T1000 (cell line): ENCODE measurements around the gene B4GALT1.
A peak's percentile ranks its signal among the peaks of the same experiment; 100 is the strongest.
"Not testable (repeated sequence)": the region's sequence is repeated elsewhere in the genome, so short reads cannot be mapped to it uniquely, and the experiment has no call there.

ENCODE experiments used
- DNase-seq: peaks from one replicate; lab custom pipeline; 2025; ENCODE audit warnings: mixed read lengths; lab: John Stamatoyannopoulos, UW

B4GALT1 gene

GRCh38 chr9:33161589-33162132 lies 5.5 kb downstream of the B4GALT1 start:
- no peak for DNase-seq

DNA sequence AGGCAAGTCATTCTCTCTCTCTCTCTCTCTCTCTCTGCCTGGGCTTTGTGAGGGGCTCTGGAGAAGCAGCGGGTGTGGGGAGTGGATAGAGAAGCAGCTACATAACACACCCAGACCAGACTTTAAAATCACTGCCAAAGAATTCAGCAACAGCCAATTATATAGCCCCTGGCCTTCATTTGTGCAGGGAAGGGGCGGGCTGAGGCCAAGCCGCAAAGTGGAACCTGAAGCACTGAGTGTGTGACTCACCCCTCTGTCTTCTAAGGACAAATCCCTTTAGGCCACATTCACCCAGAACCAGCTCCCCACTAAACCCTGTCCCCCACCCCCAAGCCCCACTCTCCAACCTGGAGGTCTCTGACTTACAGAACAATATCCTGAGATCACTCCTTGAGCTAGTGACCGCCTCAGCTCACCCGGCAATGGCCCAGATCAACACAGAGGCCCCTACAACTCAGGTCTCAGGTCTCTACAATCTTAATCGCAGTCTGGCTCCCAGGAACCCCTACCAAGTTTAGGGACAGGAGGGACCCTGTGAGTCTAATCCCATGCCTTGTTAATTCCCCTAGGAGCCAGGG lies 6.0 kb downstream of the B4GALT1 start:
- peak; percentile 76 for DNase-seq

DNA sequence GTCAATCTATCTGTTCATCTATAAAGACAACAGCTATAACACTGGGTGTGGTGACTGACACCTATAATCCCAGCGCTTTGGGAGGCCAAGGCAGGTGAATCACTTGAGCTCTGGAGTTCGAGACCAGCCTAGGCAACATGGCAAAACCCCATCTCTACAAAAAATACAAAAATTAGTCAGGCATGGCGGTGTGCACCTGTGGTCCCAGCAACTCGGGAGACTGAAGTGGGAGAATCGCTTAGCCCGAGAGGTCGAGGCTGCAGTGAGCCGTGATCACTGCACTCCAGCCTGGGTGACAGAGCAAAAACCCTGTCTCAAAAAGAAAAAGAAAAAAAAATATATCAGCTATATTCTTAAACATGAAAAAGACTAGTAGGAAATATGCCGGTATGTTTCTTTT lies 6.7 kb downstream of the B4GALT1 start:
- DNase-seq = not testable (repeated sequence)

- peak; percentile 20 for DNase-seq
These were observed 7.4 kb downstream of the B4GALT1 start for GRCh38 chr9:33159777-33160127.

- no peak for DNase-seq
These were observed 8.0 kb downstream of the B4GALT1 start for GRCh38 chr9:33158843-33159776.

DNA sequence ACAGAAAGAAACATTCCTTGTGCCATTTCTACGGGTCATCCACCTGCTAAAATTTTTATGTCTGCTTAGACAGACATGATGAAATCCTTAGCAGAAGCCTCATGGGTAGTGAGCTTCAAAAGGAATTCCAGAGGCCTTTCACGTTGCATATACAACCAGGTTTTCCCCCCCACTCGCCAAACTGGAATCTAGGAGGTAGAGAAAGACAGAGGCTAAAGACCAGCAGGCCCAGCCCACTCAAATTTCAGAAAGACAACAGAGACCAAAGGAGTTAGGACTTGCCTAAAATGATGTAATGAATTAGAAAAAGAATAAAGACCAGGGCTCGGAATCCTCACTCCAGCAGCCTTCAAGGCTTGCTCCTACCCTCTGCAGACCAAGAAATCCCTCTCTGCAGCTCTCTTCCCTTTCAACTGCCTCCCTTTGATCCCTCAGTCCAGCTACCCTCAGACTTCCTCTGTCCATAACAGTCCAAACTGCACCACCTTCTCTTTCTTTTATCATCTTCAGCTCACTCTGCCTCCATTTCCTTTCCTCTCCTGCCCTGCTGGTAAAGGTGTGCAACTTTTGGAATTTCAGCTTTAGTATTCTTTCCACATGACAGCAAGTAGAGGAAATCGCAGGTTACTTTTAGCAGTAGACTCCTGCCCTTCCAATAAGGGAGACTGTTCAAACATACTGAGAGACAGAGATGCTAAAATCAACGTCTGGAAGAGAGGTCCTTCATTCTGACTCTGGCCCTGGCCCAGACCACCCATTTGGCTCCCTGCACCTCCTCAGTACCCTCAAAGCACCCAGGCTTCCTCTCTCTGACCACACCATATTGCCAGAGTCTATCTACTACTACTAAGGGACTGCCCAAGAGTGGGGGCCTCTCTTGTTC lies 8.9 kb downstream of the B4GALT1 start:
- no peak for DNase-seq

DNA sequence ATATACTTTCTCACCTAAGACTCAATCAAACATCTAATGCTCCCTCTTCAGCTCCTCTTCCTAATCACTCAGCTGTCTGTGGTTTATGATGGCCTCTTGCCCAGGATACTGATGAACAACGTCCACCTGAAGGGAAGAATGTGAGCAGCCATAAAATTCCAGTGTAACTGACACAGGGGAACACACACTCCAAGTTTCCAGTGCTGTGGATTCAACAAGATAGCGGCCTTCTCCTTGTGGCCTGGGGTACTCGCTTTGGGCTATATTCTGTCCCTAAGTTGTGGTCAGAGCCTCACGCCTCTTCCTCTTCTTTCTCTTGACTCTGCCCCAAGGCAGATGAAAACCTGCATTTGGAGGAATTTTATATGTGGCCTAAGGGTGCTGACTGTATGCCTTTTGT lies 11.7 kb downstream of the B4GALT1 start:
- DNase-seq = no peak

DNA sequence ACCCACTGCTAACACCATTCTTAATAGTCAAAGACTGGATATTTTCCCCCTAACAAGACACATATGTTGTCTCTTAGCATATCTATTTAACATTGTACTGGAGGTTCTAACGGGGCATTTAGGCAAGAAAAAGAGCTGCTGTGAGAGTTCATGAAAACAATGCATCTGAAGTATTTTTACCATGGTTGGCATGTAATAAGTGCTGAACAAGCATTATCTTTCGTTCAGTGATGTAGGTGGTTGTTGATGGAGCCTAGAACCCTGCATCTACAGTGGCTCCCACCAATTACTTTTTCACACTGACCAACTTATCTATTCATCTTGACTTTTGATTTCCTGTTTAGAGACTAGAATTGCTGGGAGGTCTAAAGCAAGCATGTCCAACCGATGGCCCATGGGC lies 12.8 kb downstream of the B4GALT1 start:
- DNase-seq = no peak

DNA sequence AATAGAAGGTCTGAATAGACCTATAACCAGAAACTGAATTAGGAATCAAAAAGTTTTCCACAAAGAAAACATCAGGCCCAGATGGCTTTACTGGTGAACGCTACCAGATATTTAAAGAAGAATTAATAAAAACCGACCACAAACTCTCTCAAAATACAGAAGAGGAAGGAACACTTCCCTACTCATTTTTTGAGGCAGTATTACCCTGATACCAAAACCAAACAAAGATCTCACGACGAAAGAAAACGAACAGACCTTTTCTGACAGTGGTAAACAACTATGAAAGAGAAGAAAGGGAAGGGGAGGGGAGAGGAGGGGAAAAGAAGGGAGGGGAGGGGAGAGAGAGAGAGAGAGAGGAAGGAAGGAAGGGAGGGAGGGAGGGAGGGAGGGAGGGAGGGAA lies 13.5 kb downstream of the B4GALT1 start:
- no peak for DNase-seq

DNA sequence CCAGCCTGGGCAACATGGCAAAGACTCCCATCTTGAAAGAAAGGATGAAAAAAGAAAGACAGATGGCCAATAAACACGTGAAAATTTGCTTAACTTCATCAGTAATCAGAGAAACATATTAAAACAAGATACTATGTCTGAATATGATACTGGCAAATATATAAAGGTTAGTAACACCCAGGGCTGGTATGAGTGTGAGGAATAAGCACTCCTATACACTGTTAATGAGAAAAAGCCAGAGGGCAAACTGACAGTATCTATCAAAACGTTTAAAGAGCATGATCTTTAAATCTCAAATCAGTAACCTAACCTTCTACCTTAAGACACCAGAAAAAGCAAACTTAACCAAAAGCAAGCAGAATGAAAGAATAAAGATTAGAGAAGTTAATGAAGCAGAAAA lies 14.1 kb downstream of the B4GALT1 start:
- DNase-seq = no peak

DNA sequence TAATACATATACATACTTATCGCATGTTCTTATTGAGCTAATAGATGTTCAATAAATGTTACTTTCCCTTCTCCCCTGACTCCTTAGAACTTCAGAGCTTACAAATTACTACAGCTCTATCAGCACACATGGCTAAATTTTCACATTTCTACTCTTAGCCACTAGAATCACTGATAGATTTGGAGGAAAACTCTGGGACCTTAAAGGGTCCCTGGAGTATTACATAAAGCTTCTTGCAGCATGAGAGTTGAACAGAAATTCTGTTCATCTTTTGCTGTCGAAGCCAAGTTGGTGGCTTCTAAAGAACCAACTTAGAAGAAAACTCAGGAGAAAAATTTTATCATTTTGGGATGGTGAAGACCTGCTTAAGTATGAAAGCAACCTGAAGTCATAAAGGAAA lies 15.5 kb downstream of the B4GALT1 start:
- no peak for DNase-seq

GRCh38 chr9:33151007-33151557 lies 16.1 kb downstream of the B4GALT1 start:
- peak; percentile 54 for DNase-seq

- DNase-seq = no peak
These were observed 18.6 kb downstream of the B4GALT1 start for GRCh38 chr9:33148367-33149014.

DNA sequence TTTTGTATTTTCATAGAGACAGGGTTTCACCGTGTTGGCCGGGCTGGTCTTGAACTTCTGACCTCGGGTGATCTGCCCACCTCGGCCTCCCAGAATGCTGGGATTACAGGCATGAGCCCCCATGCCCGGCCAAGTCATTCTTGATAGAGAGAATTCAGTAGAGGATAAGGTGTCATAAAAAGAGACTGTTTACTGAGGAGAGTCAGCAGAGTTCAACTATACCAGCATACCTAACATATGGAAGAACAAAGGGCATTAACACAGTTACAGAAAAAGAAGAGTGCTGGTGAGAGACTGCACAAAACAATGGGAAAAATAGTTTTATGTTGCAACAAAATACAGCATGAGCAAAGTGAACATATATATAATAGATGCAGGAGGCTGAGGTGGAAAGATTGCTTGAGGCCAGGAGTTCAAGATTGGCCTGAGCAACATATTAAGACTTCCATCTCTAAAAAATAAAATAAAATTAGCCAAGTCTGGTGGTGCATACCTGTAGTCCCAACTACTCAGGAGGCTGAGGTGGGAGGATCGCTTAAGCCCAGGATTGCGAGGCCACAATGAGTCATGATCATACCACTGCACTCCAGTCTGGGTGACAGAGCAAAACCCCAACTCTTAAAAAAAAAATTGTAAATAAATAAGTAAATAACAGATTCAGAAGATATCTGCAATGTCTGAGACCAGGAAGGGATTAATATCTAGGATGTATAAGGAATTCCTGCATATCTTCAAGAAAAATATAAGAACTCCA lies 19.5 kb downstream of the B4GALT1 start:
- DNase-seq = no peak

GRCh38 chr9:33146298-33146697 lies 20.8 kb downstream of the B4GALT1 start:
- DNase-seq = no peak

GRCh38 chr9:33144551-33144950 lies 22.6 kb downstream of the B4GALT1 start:
- DNase-seq = no peak

DNA sequence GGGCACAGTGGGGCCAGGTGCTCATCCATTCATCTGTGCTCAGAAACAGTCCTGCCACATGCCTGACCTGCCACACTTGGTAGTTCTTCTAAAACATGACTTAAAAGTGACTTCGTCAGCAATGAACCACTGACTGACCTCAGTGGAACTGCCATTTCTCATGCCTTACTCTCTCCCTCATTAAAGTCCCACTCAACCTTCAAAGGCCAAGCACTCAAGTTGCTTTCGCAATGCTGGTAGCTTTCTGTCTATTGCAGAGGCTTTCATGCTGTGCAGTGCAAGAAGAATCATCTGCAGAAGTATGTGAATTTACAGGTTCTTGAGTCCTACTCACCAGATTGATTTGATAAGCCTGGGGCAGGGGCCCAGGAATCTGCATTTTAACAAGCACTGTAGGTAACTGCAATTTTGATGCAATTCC lies 23.9 kb downstream of the B4GALT1 start:
- DNase-seq = no peak

- no peak for DNase-seq
These were observed 24.6 kb downstream of the B4GALT1 start for GRCh38 chr9:33142535-33142934.

DNA sequence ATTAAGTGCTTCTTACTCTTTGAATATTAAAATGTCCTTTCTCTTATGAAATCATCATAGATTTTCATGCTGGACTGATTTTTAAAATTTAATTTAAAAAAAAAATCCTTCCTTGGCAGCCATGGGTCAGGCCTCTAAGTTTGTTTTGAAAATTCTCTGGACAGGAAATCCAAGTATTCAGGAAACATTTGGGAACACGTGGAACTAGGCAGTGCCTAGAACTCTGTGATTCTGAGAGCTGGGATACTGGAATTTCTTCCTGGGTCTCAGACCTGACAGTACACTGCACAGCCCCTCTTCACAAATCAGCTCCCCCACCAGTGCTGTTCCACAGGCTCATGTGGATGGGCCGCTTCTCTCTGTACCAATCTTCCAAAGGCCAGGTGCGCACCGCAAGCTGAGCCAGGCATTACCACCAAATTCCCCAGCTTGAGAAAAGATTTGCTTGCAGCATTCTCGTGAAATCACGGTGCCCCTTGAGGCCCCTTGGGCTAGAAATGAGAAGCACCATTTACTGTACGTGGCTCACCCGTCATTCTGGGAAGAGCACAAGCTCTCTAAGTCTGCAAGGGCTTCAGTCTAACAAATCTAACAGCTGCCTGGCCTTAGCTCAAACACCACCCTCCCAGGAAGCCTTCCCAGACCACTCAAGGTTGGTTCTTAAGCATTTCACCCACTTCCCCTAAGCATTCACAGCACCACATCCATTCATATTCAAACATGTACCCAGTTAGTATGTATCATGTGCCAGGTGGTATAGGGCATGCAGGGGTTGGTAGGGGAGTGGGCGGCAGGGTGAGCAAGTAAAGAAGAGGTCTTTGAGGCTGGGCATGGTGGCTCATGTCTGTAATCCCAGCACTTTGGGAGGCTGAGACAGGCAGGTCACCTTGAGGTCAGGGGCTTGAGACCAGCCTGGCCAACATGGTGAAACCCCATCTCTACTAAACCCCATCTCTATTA lies 26.5 kb downstream of the B4GALT1 start:
- DNase-seq = no peak
